Right kidney (tissue), 1 donor: ENCODE results near the gene ZCCHC4.

Source experiments
- DNase-seq: peaks from one replicate; pipeline ENCODE4 v3.0.0-alpha.2; 2016

The ZCCHC4 gene

DNA sequence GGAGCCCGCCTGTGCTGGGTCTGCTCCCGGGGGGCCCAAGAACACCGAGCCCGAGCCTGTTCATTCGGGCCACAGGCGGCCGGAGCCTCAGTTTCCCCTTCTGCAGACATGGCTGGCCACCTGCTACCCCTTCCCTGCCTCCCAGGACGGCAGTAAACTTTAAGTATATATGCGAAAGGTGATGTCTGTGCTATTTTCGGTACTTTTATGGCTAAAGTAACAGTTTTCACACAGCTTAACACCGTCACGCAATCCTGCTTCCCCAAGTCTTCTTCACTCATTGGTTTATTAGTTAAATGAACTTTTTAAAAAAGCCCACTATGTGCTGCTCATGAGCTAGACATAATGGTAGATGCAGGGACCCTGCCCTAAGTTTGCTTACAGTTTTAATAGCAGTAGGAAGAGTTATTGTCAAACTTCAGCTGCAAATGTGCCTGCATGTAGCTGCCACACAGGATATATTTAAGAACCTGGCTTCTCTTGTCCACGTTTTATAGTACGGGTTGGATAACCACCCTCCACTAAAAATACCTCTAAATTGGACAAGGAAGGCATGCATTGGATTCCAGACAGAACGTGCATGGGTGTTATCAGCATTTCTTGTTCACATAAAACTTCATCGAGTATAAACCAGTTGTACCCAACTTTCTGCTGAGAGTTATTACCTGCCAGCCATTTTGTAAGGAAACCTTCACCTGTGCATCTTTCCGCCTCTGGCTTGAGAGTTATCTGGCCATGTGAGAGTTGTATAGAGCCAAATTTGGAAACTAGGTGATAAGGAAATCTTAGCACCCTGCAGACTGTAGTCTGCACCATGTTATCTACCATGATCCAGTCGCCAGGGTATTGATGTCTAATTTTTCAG is 65.2 kb downstream of the ZCCHC4 start:
- no peak for DNase-seq

DNA sequence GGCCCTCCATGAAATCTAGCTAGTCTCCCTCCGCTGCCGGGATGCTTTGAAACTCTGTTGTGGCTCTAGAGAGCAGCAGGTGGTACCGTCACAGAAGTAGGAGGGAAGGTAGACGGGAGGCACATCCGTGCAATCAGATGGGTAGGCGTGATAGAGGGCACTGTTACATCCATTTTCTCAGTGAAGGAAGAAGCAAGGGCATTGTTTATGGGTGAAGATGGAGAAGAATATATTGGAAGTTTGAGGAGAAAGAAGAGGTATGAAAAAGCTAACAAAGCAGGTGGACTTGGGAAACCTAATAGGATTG is 65.8 kb downstream of the ZCCHC4 start:
- no peak for DNase-seq

DNA sequence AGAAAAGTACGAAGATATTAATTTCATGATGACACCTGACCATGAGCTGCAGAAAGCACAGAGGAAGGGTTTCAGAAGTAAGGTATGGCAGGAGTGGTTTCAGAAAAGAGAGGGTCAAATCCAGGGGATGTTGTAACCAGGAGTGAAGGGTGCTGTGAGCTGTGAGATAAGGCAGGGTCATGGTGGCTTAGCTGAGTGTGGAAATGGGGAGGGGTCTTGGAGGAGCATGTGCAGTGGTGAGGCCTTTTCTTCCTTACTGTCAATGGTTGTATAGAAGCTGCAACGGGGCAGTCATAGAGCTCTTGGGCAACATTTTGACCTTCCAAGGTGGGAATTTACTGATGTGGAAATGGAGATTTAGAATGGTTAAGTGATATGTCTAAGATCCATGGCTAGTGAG is 67.0 kb downstream of the ZCCHC4 start:
- DNase-seq: no peak

DNA sequence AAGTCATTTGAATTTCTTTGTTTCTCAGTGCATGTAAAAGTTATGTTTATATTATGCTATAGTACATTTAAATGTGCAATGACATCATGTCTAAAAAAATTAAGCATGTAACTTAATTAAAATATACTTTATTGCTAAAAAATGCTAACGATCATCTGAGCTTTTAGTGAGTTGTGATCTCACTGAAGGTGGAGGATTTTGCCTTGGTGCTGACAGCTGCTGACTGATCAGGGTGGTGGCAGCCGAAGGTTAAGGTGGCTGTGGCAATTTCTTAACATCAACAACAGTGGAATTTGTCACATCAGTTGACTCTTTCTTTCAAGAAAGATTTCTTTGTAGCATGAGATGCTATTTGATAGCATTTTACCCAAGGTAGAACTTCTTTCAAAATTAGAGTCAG is 71.1 kb downstream of the ZCCHC4 start:
- no peak for DNase-seq

GRCh38 chr4:25386926-25387325 is 74.4 kb downstream of the ZCCHC4 start:
- no peak for DNase-seq

DNA sequence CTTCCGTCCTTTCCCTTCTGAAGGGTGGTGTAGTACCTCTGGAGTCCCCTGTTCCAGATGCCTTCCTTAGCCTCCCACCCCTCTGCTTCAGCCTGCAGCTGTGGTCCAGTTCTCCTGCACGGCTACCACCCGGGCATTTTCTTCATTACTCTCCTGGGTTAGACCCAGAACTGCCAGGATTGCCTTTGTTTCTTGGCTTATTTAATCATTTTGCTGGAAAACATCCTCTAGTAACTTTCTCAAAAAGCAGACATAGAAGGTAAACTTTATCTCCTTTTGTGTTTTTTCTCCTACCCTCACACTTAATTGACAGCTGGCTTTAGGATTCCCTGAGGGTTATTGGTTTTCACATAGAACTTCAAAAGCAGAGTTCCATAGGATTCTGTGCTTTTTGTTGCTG is 84.7 kb downstream of the ZCCHC4 start:
- no peak for DNase-seq

DNA sequence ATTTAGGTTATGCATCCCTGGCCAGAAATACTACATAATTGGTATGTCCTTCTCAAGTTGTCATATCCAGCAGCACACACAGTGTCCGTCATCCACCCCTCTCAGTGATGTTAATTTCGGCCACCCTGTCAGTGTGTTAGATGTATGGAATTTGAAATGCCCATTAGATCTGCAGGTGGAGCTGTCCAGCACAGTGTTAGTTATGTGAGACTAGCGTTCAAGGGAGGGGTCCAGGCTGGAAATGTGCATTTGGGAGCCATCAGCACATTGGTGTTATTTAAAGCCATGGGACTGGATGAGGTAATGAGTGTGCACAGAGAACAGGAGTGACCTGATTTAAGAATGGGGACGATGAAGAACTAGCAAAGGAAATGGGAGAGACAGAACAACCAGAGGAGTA is 86.9 kb downstream of the ZCCHC4 start:
- DNase-seq: no peak

DNA sequence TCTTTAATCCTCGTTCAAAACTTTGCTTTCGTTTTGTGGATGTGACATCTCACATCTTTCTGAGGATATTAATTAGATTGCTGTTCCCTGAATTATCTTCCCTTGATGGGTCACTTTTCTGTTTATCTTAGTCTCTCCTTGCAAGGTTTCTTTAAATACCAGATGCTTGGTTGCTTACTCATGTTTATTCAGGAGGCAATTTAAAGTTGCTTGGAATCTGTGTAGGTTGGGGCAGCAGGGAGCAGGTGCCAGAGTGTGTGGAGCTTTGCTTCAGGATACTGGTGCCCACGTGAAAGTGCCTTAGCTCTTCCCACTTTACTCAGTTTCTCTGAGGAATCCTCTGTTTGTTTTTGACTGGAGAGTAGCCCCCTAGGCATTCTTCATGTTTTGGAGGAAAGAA is 88.5 kb downstream of the ZCCHC4 start:
- no peak for DNase-seq

GRCh38 chr4:25402521-25402920 is 89.9 kb downstream of the ZCCHC4 start:
- DNase-seq: no peak

DNA sequence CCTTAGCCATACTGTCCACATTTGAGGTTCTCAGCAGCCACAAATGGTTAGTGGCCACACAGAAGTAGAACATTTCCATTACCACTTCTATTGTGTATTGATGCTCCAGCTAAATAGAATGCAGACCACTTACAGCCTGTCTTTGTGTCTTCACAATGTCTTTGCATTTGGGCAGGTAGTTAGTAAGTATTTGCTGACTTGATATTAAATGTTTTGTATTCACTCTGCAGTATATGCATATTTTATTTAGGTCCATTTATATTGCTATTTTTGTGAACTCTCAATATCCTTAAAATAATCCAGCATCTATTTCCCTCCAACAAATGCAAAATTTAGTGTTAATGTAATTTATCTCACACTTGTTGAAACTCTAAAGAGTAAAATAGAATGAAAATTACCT is 91.1 kb downstream of the ZCCHC4 start:
- no peak for DNase-seq

- no peak for DNase-seq
These were observed 92.9 kb downstream of the ZCCHC4 start for GRCh38 chr4:25405453-25405852.

- DNase-seq: no peak
These were observed 93.6 kb downstream of the ZCCHC4 start for GRCh38 chr4:25406081-25406692.

DNA sequence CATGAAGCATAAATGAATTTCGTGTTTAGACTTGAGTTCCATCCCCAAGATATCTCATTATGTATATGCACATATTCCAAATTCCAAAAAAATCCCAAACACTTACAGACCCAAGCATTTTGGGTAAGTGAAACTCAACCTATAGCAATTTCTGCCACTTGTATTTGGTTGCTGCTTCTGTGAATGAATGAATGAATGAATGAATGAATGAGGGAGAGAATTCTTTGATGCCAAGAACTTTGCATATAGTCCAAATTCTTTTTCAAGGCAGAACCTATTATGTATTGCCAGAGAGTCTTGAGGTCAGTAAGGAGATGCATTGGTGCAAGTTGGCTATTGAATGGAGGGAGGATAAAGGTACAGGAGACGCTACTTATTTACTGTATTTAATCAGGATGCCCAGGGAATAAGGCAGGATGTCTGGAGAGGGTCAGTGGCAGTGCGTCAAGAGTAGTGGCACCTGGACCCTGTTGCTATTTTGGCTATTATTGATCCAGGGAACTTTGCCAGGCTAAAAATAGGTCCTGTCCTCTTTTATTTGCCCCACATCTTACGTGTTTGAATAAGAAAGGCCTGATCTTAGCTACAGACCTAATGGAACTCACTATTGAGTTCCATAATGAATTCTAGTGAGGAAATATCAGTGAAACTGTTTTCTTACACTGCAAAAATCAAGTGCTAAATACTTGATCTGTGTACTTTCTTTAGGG is 98.4 kb downstream of the ZCCHC4 start:
- no peak for DNase-seq

- DNase-seq: no peak
These were observed 100.7 kb downstream of the ZCCHC4 start for GRCh38 chr4:25413261-25413660.

DNA sequence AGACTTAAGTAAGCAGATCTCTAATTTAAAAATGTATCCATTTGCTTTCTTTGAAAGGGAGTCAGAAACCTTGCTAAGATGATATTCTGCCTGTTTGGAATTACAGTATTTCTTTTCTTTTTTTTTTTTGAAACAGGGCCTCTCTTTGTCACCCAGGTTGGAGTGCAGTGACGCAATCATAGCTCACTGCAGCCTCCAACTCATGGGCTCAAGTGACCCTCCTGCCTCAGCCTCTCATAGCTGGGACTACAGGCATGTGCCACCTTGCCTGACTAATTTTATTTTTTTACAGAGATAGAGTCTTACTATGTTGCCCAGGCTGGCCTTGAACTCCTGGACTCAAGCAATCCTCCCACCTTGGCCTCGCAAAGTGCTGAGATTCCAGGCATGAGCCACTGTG is 104.4 kb downstream of the ZCCHC4 start:
- DNase-seq: no peak
